SU-DHL-6 (cell line): ENCODE results near the gene COG5.

Experiments used
- H2AFZ ChIP-seq: fragments of 200-600 bp; sonication (generic); 2 replicates; pipeline ENCODE4 v1.6.1; 2014; ENCODE audit warnings: low read depth, mild to moderate bottlenecking, moderate library complexity, mixed read lengths, antibody characterized with exemption, low read length; ENCODE audit not compliant: severe bottlenecking
- H3F3A ChIP-seq: fragments of 200-600 bp; shearing (Covaris generic); 2 replicates; pipeline ENCODE4 v1.6.0; 2016; ENCODE audit warnings: antibody characterized with exemption, mild to moderate bottlenecking; ENCODE audit not compliant: insufficient read depth
- H3K27ac ChIP-seq: fragments of 200-600 bp; sonication (generic); 2 replicates; pipeline ENCODE4 v1.5.1; 2016; ENCODE audit warnings: low read depth, mild to moderate bottlenecking, low read length, moderate library complexity, mixed read lengths
- H3K27me3 ChIP-seq: fragments of 200-600 bp; sonication (generic), shearing (Covaris generic); 2 replicates; pipeline ENCODE4 v1.6.0; 2014; ENCODE audit warnings: mild to moderate bottlenecking, low read length
- H3K36me3 ChIP-seq: fragments of 200-600 bp; sonication (generic); 2 replicates; pipeline ENCODE4 v1.6.1; 2014; ENCODE audit warnings: mild to moderate bottlenecking, low read length, mixed read lengths
- H3K4me2 ChIP-seq: fragments of 300-600, 200-600 bp; shearing (Covaris generic), sonication (generic); 2 replicates; pipeline ENCODE4 v1.6.0; 2014; ENCODE audit warnings: low read length, low read depth, mild to moderate bottlenecking; ENCODE audit not compliant: poor library complexity, severe bottlenecking
- H3K4me3 ChIP-seq: fragments of 200-600 bp; sonication (generic); 2 replicates; pipeline ENCODE4 v1.5.1; 2014; ENCODE audit warnings: antibody characterized with exemption, low read length, mild to moderate bottlenecking, mixed read lengths; ENCODE audit not compliant: insufficient read depth, poor library complexity, severe bottlenecking
- H3K79me2 ChIP-seq: fragments of 200-600 bp; sonication (generic); 2 replicates; pipeline ENCODE4 v1.6.1; 2014; ENCODE audit warnings: mild to moderate bottlenecking, low read length, moderate library complexity; ENCODE audit not compliant: insufficient read depth
- H3K9ac ChIP-seq: fragments of 200-600 bp; sonication (generic); 2 replicates; pipeline ENCODE4 v1.7.0; 2014; ENCODE audit warnings: mild to moderate bottlenecking, low read length
- H3K9me2 ChIP-seq: fragments of 200-600 bp; sonication (generic); replicated peaks from 2 replicates; pipeline ENCODE4 v1.6.1; 2014; ENCODE audit warnings: low read length; ENCODE audit not compliant: insufficient read depth
- H3K9me3 ChIP-seq: fragments of 200-600 bp; sonication (generic); 2 replicates; pipeline ENCODE4 v1.6.1; 2014; ENCODE audit warnings: low read length, mixed read lengths; ENCODE audit not compliant: insufficient read depth
- H4K20me1 ChIP-seq: fragments of 200-600 bp; sonication (generic); 2 replicates; pipeline ENCODE4 v1.6.1; 2014; ENCODE audit warnings: low read depth, mild to moderate bottlenecking, antibody characterized with exemption, low read length, moderate library complexity, mixed read lengths
- CTCF ChIP-seq: fragments of 200-600 bp; sonication (generic); IDR thresholded peaks from one replicate; pipeline ENCODE4 v1.5.1; 2017; ENCODE audit warnings: antibody characterized with exemption, mild to moderate bottlenecking, low read length, moderate library complexity; ENCODE audit not compliant: insufficient read depth, poor library complexity, severe bottlenecking
- EZH2phosphoT487 ChIP-seq: fragments of 200-600 bp; sonication (generic), shearing (Covaris generic); conservative IDR thresholded peaks from 2 replicates; pipeline ENCODE4 v1.6.1; 2018; ENCODE audit warnings: mild to moderate bottlenecking, antibody characterized with exemption, low read length, moderate library complexity, mixed read lengths

The COG5 gene

GRCh38 chr7:107330478-107330877 lies 233.2 kb downstream of the COG5 start:
- H4K20me1 ChIP-seq: no peaks in the 10 kb centered on the region
- H3K4me2 ChIP-seq: no peak overlapping the region
- peaks cover 8% of the 10 kb centered on the region; the same call in 1 of the 2 replicates for H3F3A ChIP-seq
- H3K36me3 ChIP-seq: no peaks in the 10 kb centered on the region
- H2AFZ ChIP-seq: no peak overlapping the region
- no peak overlapping the region for H3K27ac ChIP-seq
- no peaks in the 10 kb centered on the region for H3K9me3 ChIP-seq
- H3K79me2 ChIP-seq: no peaks in the 10 kb centered on the region
- no peaks in the 10 kb centered on the region for H3K9me2 ChIP-seq
- no peaks in the 10 kb centered on the region for H3K27me3 ChIP-seq
- no peak overlapping the region for H3K4me3 ChIP-seq
- TF ChIP-seq EZH2phosphoT487: no peak
- H3K9ac ChIP-seq: no peak overlapping the region

GRCh38 chr7:107327986-107328569 lies 235.6 kb downstream of the COG5 start:
- no peaks in the 10 kb centered on the region for H3K9me3 ChIP-seq
- H3K36me3 ChIP-seq: no peaks in the 10 kb centered on the region
- no peak overlapping the region for H3K4me2 ChIP-seq
- H2AFZ ChIP-seq: no peak overlapping the region
- H3K9ac ChIP-seq: no peak overlapping the region
- H3K9me2 ChIP-seq: no peaks in the 10 kb centered on the region
- peaks cover 8% of the 10 kb centered on the region; the same call in 1 of the 2 replicates for H3F3A ChIP-seq
- H3K27me3 ChIP-seq: no peaks in the 10 kb centered on the region
- no peak for TF ChIP-seq CTCF
- TF ChIP-seq EZH2phosphoT487: no peak
- no peak overlapping the region for H3K27ac ChIP-seq
- no peaks in the 10 kb centered on the region for H4K20me1 ChIP-seq
- H3K4me3 ChIP-seq: no peak overlapping the region
- no peaks in the 10 kb centered on the region for H3K79me2 ChIP-seq

- Histone ChIP-seq H3K9me2 (no peaks in the 10 kb centered on the region), H3K4me3 (no peak overlapping the region), H3K9ac (no peak overlapping the region), H3K36me3 (0 out of 2 replicates have a peak, but pooled peaks cover 3% of the 10 kb centered on the region), H2AFZ (no peak overlapping the region), H4K20me1 (no peaks in the 10 kb centered on the region), H3K27ac (no peak overlapping the region), H3K27me3 (no peaks in the 10 kb centered on the region), H3F3A (peaks cover 6% of the 10 kb centered on the region; the same call in 1 of the 2 replicates), H3K79me2 (no peaks in the 10 kb centered on the region), H3K9me3 (no peaks in the 10 kb centered on the region), H3K4me2 (no peak overlapping the region)
- TF ChIP-seq CTCF (no peak), EZH2phosphoT487 (no peak)
These were observed 237.7 kb downstream of the COG5 start for GRCh38 chr7:107326061-107326460.

GRCh38 chr7:107322015-107322414 lies 241.7 kb downstream of the COG5 start:
- Histone ChIP-seq H3K9me2 (no peaks in the 10 kb centered on the region), H3K79me2 (no peaks in the 10 kb centered on the region), H3F3A (no peaks in the 10 kb centered on the region), H3K9me3 (no peaks in the 10 kb centered on the region), H4K20me1 (no peaks in the 10 kb centered on the region), H3K4me3 (no peak overlapping the region), H3K36me3 (0 out of 2 replicates have a peak, but pooled peaks cover 3% of the 10 kb centered on the region), H3K9ac (no peak overlapping the region), H3K4me2 (no peak overlapping the region), H3K27me3 (no peaks in the 10 kb centered on the region), H3K27ac (no peak overlapping the region), H2AFZ (no peak overlapping the region)
- no peak for TF ChIP-seq EZH2phosphoT487
- no peak for TF ChIP-seq CTCF
